ENCODE measurements around the gene SYPL1. TPM values are rescaled to one million over a fixed set of nuclear protein-coding genes. Genes with fewer than 3 reads are reported as not detected.

Gene SYPL1
- total RNA-seq, 1 donor from 2014 or later, result 58.3 TPM

- intact Hi-C loops (cut with DNase I), result no loop called here
- DNase-seq (ENCODE audit: low spot score), result no peak
Observed at GRCh38 chr7:106058928-106059324, 53.2 kb downstream of the SYPL1 start.

- no peak for DNase-seq (ENCODE audit: low spot score)
- intact Hi-C loops (cut with DNase I), result loop anchor here (1.0 kb wide), 1 partner anchor 95 kb away; no protein-coding TSS in a partner anchor
Observed at GRCh38 chr7:106057962-106058927, 53.9 kb downstream of the SYPL1 start.

GRCh38 chr7:106057204-106057961, 54.7 kb downstream of the SYPL1 start:
- DNase-seq (ENCODE audit: low spot score), result no peak
- intact Hi-C loops (cut with DNase I), result loop anchor here (1.0 kb wide), 1 partner anchor 96 kb away; no protein-coding TSS in a partner anchor

GRCh38 chr7:106056513-106057203, 55.5 kb downstream of the SYPL1 start:
- intact Hi-C loops (cut with DNase I), result loop anchor here (1.0 kb wide), 1 partner anchor 97 kb away; no protein-coding TSS in a partner anchor
- DNase-seq (ENCODE audit: low spot score), result no peak

GRCh38 chr7:106054971-106055532, 57.1 kb downstream of the SYPL1 start:
- intact Hi-C loops (cut with DNase I), result no loop called here
- no peak for DNase-seq (ENCODE audit: low spot score)

- intact Hi-C loops (cut with DNase I), result no loop called here
- no peak for DNase-seq (ENCODE audit: low spot score)
Observed at GRCh38 chr7:106054156-106054910, 57.8 kb downstream of the SYPL1 start.

- no peak for DNase-seq (ENCODE audit: low spot score)
- intact Hi-C loops (cut with DNase I), result no loop called here
Observed at GRCh38 chr7:106053109-106053508, 59.0 kb downstream of the SYPL1 start.

- intact Hi-C loops (cut with DNase I), result no loop called here
- no peak for DNase-seq (ENCODE audit: low spot score)
Observed at GRCh38 chr7:106052681-106053080, 59.4 kb downstream of the SYPL1 start.

- intact Hi-C loops (cut with DNase I), result no loop called here
- no peak for DNase-seq (ENCODE audit: low spot score)
Observed at GRCh38 chr7:106050746-106051117, 61.4 kb downstream of the SYPL1 start.

GRCh38 chr7:106050002-106050745, 61.9 kb downstream of the SYPL1 start:
- intact Hi-C loops (cut with DNase I), result no loop called here
- DNase-seq (ENCODE audit: low spot score), result no peak

GRCh38 chr7:106049139-106049752, 62.9 kb downstream of the SYPL1 start:
- intact Hi-C loops (cut with DNase I), result loop anchor here (5.0 kb wide), 1 partner anchor 172 kb away; the partner anchor contains the start of gene ATXN7L1
- DNase-seq (ENCODE audit: low spot score), result no peak

GRCh38 chr7:106048706-106049020, 63.4 kb downstream of the SYPL1 start:
- no peak for DNase-seq (ENCODE audit: low spot score)
- intact Hi-C loops (cut with DNase I), result loop anchor here (5.0 kb wide), 1 partner anchor 171 kb away; the partner anchor contains the start of gene ATXN7L1

GRCh38 chr7:106047818-106048705, 64.0 kb downstream of the SYPL1 start:
- intact Hi-C loops (cut with DNase I), result loop anchor here (5.0 kb wide), 1 partner anchor 171 kb away; the partner anchor contains the start of gene ATXN7L1
- no peak for DNase-seq (ENCODE audit: low spot score)

GRCh38 chr7:106047184-106047583, 64.9 kb downstream of the SYPL1 start:
- no peak for DNase-seq (ENCODE audit: low spot score)
- intact Hi-C loops (cut with DNase I), result loop anchor here (5.0 kb wide), 1 partner anchor 170 kb away; the partner anchor contains the start of gene ATXN7L1

- no peak for DNase-seq (ENCODE audit: low spot score)
- intact Hi-C loops (cut with DNase I), result loop anchor here (5.0 kb wide), 1 partner anchor 168 kb away; the partner anchor contains the start of gene ATXN7L1
Observed at GRCh38 chr7:106045586-106045985, 66.5 kb downstream of the SYPL1 start.

- no peak for DNase-seq (ENCODE audit: low spot score)
- intact Hi-C loops (cut with DNase I), result loop anchor here (5.0 kb wide), 1 partner anchor 168 kb away; the partner anchor contains the start of gene ATXN7L1
Observed at GRCh38 chr7:106045139-106045538, 67.0 kb downstream of the SYPL1 start.
